H1 (cell line): ENCODE data around the gene AATK. TPM values are rescaled to one million over a fixed set of nuclear protein-coding genes. Genes with fewer than 3 reads are reported as not detected.

Experiments used
- E2F6 ChIP-seq: IDR thresholded peaks from 2 replicates; pipeline ENCODE4 v1.6.1; 2012; ENCODE audit warnings: inconsistent platforms
- HDAC6 ChIP-seq: IDR thresholded peaks from one replicate; pipeline ENCODE4 v1.7.1; 2012; ENCODE audit warnings: low read depth, mild to moderate bottlenecking, inconsistent platforms, low read length, moderate library complexity
- KDM5A ChIP-seq: fragments of 200-600 bp; IDR thresholded peaks from 2 replicates; pipeline ENCODE4 v1.7.1; 2012; ENCODE audit warnings: mild to moderate bottlenecking, low read length, inconsistent platforms, mixed read lengths
- SIRT6 ChIP-seq: IDR thresholded peaks from one replicate; pipeline ENCODE4 v1.7.1; 2012; ENCODE audit warnings: low read length, inconsistent platforms
- TAF1 ChIP-seq: IDR thresholded peaks from 2 replicates; pipeline ENCODE4 v1.6.1; 2011; ENCODE audit warnings: mild to moderate bottlenecking, low read depth, low read length
- TBP ChIP-seq: IDR thresholded peaks from 2 replicates; pipeline ENCODE4 v1.6.1; 2011; ENCODE audit warnings: low read depth, low read length, improper control_type of control experiment
- polyA plus RNA-seq, 7 experiments: library from polyadenylated mRNA; depleted of rRNA in 3 of 7; stranded (reverse) in 5 of 7; unstranded in 2 of 7; fragments of >200 nt in 5 of 7; fragments of 200-250 nt in 2 of 7; gene quantifications; 1 replicate in 5 of 7; 2 replicates in 1 of 7; 4 replicates in 1 of 7; pipeline versions ENCODE4 v1.2.1 to v1.2.3, GENCODE V29; 2011 to 2013; ENCODE audit warnings: missing spikeins in 2 of 7, mixed read lengths in 2 of 7
- total RNA-seq: library from RNA; stranded (reverse); fragmentation: NEBNext Ultra II Directional; extraction: Animal tissue kit (Norgen Biotek cat#: 25700); gene quantifications from 2 replicates; pipeline ENCODE4 v1.2.1, GENCODE V29; 2021
- TF ChIP-seq, protein P1 (sequence below): IDR thresholded peaks from 2 replicates; pipeline ENCODE4 v1.6.1; 2012; ENCODE audit warnings: inconsistent platforms

Gene AATK
- total and polyA plus RNA-seq, 2 of the 8 experiments (the other 6 are each of a cell fraction or from before 2014, with no cell fraction given), result 1.7 to 3.5 TPM

DNA sequence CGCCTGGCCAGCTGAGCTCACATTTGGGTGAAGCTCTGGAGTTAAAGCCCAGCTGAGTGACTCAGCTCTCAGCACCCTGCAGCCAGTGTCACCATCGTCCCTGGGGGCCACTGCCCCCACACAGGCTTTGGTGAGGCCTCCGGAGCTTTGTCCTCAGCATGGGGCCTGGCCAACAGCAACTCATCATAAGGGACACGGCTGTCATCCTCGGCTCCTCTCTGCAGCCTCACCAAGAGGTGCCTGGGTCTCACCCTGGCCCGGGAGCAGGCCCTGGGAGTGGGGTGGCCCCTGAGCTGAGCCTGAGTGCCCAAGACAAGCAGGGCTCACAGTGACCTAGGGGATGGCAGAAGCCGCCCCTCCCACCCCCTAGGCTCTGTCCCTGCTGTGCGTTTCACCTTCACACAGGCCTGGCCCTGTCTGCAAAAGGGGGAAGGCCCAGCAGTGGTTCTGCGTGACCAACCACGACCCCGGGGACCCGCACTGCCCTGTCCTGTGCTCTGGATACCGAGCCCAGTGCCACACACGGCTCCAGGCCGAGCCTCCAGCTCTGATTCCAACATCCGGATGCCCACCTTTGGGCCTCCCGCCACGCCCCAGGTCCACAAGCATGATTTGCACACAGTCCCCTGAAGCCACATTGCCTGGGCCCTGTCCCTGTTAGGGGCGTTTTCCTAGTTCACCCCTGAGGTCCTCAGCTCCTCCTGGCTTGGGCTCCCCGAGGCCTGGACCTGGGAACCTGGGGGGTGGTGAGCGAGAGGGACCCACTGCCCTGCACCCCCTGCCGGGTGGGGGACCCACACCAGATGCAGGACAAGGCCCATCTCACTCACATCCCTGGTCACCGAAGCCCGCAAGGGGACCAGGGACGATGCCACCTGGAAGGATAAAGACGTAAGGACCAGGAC is 21.8 kb upstream of the AATK start (continued):
- no peak for TF ChIP-seq TBP
- TF ChIP-seq SIRT6, result no peak
- no peak for TF ChIP-seq TAF1
- TF ChIP-seq E2F6, result no peak
- TF ChIP-seq, protein P1, sequence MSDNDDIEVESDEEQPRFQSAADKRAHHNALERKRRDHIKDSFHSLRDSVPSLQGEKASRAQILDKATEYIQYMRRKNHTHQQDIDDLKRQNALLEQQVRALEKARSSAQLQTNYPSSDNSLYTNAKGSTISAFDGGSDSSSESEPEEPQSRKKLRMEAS, result no peak
- TF ChIP-seq HDAC6, result no peak
- TF ChIP-seq KDM5A, result no peak
